Tongue (tissue), 2 donors: ENCODE measurements around the gene PDE4D. TPM values are rescaled to one million over a fixed set of nuclear protein-coding genes. Genes with fewer than 3 reads are reported as not detected.
A peak's percentile ranks its signal among the peaks of the same experiment; 100 is the strongest.
"Not testable (repeated sequence)": the region's sequence is repeated elsewhere in the genome, so short reads cannot be mapped to it uniquely, and the experiment has no call there.

Experiments used
- DNase-seq: peaks from one replicate; pipeline ENCODE4 v3.0.0-alpha.2; 2015
- total RNA-seq: library from RNA; depleted of rRNA; stranded (reverse); fragments of >200 nt; gene quantifications from one replicate; pipeline ENCODE4 v1.2.3, GENCODE V29; 2014

The PDE4D gene
- total RNA-seq, 1 donor from 2014 or later = 189 TPM

- no peak for DNase-seq
Measured at GRCh38 chr5:59605915-59606314, 287.6 kb downstream of the PDE4D start.

- no peak for DNase-seq
Measured at GRCh38 chr5:59604111-59604510, 289.4 kb downstream of the PDE4D start.

- DNase-seq = no peak
Measured at GRCh38 chr5:59600998-59601397, 292.5 kb downstream of the PDE4D start.

- no peak for DNase-seq
Measured at GRCh38 chr5:59600153-59600552, 293.4 kb downstream of the PDE4D start.

GRCh38 chr5:59599729-59600128 lies 293.8 kb downstream of the PDE4D start:
- no peak for DNase-seq

- no peak for DNase-seq
Measured at GRCh38 chr5:59598547-59598874, 295.0 kb downstream of the PDE4D start.

GRCh38 chr5:59597690-59598546 lies 295.6 kb downstream of the PDE4D start:
- DNase-seq = no peak

- no peak for DNase-seq
Measured at GRCh38 chr5:59596586-59597350, 296.8 kb downstream of the PDE4D start.

- not testable (repeated sequence) for DNase-seq
Measured at GRCh38 chr5:59594118-59594517, 299.4 kb downstream of the PDE4D start.

- DNase-seq = no peak
Measured at GRCh38 chr5:59593439-59594007, 300.0 kb downstream of the PDE4D start.

GRCh38 chr5:59592101-59592500 lies 301.4 kb downstream of the PDE4D start:
- peak; percentile 80 for DNase-seq

GRCh38 chr5:59591162-59591561 lies 302.4 kb downstream of the PDE4D start:
- no peak for DNase-seq

- DNase-seq = no peak
Measured at GRCh38 chr5:59588922-59589321, 304.6 kb downstream of the PDE4D start.

GRCh38 chr5:59587489-59588337 lies 305.8 kb downstream of the PDE4D start:
- DNase-seq = peak; percentile 89

GRCh38 chr5:59586841-59587240 lies 306.7 kb downstream of the PDE4D start:
- no peak for DNase-seq

- DNase-seq = no peak
Measured at GRCh38 chr5:59584858-59585846, 308.4 kb downstream of the PDE4D start.

- peak; percentile 21 for DNase-seq
Measured at GRCh38 chr5:59583810-59584562, 309.5 kb downstream of the PDE4D start.

GRCh38 chr5:59583151-59583809 lies 310.2 kb downstream of the PDE4D start:
- no peak for DNase-seq

GRCh38 chr5:59582746-59583145 lies 310.8 kb downstream of the PDE4D start:
- DNase-seq = no peak

- no peak for DNase-seq
Measured at GRCh38 chr5:59579824-59580167, 313.7 kb downstream of the PDE4D start.
